SKM-1 (cell line): Measurements from ENCODE around the gene DNAH6.

Experiments
- DNase-seq: peaks from one replicate; lab custom pipeline; 2025; ENCODE audit not compliant: unreplicated experiment; lab: John Stamatoyannopoulos, UW

The DNAH6 gene

GRCh38 chr2:84690225-84690624, 173.9 kb downstream of the DNAH6 start:
- DNase-seq, result no peak

GRCh38 chr2:84694088-84694622, 177.9 kb downstream of the DNAH6 start:
- no peak for DNase-seq

DNA sequence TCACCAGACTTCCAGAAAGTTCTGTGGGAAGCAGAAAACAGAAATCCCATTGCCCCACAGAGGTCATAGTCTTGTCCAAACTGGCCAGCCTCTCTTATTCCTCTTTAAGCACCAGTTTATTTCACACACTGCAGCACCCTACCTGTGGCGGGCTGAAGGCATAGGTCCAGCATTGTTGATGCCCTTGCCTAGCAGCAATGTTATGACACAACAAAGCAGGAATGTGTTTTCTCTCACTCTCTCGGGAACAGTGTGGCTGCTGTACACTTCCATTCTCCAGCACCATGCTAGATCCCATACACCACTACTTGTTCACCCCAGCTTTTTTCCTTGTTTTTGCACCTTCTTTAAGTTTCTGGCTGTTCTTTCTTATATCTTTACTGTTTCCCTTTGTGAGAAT, 181.6 kb downstream of the DNAH6 start:
- no peak for DNase-seq

DNA sequence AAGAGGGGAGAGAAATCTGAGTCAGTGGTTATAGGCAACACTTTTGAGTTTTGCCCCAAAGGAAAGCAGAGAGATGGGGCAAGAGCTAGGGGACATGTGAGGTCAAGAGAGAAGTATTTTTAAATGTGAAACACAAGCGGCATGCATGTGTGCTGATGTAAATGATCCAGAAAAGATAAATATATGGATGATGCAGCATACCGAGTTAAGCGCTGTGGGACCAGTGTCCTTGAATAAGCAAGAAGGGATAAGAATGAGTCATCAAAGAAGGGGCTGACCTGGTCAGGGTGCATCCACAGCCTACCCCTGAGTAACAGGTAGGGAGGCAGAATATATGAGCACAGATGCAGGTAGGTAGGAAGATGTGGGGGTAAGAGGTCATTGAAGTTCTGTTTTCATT, 183.7 kb downstream of the DNAH6 start:
- DNase-seq, result no peak

- no peak for DNase-seq
Measured at GRCh38 chr2:84701880-84702279, 185.6 kb downstream of the DNAH6 start.

- DNase-seq, result no peak
Measured at GRCh38 chr2:84702941-84703340, 186.6 kb downstream of the DNAH6 start.

- no peak for DNase-seq
Measured at GRCh38 chr2:84703831-84704230, 187.5 kb downstream of the DNAH6 start.

DNA sequence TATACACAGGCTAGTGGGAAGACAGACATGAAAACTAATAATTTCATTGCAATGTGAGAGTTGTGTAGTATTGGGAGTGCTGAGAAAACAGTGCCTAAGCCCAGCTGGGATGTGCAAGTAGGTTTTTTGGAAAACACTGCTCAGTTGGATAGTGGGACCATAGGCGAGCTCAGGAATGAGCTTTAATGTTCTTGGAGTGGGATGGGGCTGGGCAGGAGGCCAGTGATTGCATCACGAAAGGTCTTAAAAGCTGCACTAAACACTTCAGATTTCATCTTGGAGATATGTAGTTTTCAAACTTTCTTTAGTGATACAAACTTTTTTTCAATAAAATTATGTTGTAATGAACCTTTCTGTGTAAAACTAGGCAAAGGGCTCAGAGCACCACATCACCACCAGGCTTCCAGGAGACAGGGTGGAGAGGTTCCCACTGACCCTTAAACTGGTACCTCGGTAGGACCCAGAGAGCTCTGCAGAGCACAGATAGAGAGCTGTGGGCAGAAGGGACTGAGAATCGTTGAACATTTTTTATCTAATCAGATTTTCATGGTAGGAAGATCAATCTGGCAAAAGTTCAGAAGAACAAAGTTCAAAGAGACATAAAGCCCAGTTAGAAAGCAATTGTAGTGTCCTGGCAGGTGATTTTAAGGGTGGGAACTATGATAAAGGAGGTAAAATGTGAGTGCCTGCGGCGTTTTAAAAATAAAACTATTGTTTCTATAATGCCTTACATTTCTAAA, 188.4 kb downstream of the DNAH6 start:
- DNase-seq, result no peak

GRCh38 chr2:84705858-84706257, 189.6 kb downstream of the DNAH6 start:
- DNase-seq, result no peak

- DNase-seq, result no peak
Measured at GRCh38 chr2:84708442-84708841, 192.1 kb downstream of the DNAH6 start.

DNA sequence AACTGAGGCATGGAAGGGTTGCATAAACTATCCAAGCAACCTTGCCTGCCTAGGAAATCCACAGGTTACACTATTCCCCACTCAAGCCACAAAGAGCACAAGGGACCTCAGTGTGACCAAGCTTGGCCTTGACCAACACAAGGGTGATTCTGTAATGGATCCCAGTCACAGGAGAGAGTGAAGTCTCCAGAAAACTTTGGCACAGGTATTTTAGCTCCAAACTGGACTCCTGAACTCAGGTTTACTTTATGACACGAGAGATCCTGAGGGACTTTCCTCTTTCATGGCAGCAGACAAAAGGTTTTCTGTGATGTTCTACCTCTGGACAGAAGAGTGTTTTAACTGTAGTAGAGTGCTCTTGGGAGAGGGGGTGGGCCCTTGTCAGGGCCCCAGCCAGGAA, 195.4 kb downstream of the DNAH6 start:
- DNase-seq, result no peak

GRCh38 chr2:84713441-84713840, 197.1 kb downstream of the DNAH6 start:
- DNase-seq, result no peak

DNA sequence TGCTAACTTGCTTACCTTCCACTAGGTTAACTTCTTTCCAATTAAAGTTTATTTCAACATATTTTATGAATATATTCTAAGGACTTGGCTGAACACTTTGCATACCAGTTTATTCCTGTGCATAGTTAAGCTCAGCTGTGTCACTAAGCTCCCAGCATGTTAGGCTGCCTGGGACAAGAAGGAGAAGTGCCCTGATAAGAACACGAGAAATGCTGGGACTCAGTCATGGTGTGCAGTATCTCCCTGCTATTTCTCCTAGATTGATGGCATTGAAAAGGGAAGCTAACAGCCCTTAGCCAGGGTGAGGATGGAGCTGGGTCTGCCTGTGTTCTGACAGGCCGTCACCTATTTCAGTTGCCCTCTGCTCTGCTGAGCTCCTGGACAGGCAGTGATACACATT, 200.3 kb downstream of the DNAH6 start:
- DNase-seq, result no peak

GRCh38 chr2:84717302-84717701, 201.0 kb downstream of the DNAH6 start:
- no peak for DNase-seq

GRCh38 chr2:84719434-84719833, 203.1 kb downstream of the DNAH6 start:
- DNase-seq, result no peak

- DNase-seq, result no peak
Measured at GRCh38 chr2:84723831-84724230, 207.5 kb downstream of the DNAH6 start.

GRCh38 chr2:84725717-84726116, 209.4 kb downstream of the DNAH6 start:
- no peak for DNase-seq

- no peak for DNase-seq
Measured at GRCh38 chr2:84727315-84727714, 211.0 kb downstream of the DNAH6 start.

DNA sequence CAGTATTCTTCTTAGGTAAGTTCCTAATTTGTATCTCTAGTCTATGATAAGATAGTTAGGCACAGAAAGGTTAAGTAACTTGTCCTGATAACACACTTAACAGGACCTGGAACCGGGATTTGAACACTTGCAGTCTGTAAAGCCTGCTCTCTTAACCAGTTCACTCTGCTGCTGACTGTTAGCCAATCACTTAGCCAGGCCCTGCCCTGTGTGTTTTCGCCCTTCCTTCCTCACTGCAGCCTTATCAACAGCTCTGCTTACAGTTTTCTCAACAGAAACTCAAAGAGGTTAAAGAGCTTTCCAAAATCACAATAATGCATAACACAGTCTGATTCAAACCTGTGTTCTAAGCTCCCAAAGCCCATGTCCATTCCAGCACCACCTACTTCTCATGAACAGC, 212.9 kb downstream of the DNAH6 start:
- DNase-seq, result no peak

DNA sequence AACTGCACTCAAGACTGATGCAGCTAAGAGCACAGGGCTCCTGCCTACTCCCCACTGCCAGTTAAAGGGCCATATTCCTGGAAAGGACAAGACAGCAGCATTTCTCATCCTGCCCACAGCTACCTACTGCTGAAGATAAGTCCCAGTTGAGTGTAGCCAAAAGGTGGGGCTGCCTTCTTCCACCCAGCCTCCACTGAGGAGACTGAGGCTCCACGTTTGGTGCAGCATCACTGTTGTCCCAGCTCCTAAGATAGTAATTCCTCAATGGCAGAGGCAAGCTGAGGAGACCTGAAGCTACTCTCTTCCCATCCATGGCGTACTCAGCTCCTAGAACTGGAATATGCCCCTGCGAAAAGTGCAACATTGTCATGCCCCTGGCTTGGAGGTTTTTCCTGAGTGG, 214.9 kb downstream of the DNAH6 start:
- DNase-seq, result no peak

DNA sequence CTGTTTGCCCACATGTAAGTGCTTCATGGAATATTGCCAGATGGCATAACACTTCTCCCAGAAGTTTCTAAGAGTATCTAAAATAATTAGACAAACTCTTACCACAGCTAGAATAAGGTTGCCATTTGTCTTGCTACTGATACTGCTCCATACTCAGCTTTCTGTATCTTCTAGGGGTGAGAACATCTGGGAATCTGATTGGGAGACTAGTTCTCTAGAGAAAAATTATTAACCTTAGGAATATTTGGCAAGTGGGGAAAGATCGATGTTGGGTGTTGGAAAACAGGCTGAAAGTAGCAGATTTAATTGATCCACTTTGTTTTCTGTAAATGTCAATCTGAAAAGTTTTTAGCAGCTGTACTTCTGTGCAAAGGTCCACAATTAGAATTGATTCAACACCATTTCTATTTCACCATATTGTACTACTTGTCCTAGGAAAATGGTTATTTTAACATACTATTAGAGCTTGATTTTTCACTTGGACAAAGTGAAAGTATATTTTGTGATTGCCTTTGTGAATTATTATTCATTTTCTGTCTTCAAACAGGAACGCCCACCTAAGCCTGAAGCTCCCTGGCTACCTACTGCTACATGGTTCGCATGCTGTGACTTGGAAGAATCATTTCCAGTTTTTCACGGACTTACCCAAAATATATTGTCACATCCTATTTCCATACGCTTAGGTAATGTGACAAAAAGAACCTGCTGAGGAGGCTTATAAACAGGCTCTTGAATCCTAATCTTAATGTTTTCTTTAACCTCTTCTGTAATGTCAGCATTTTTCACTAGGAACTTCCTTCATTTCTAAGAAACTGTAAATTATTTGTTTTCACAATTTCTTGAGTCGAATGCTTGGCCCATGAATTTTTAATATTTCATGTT, 216.8 kb downstream of the DNAH6 start:
- DNase-seq, result no peak

DNA sequence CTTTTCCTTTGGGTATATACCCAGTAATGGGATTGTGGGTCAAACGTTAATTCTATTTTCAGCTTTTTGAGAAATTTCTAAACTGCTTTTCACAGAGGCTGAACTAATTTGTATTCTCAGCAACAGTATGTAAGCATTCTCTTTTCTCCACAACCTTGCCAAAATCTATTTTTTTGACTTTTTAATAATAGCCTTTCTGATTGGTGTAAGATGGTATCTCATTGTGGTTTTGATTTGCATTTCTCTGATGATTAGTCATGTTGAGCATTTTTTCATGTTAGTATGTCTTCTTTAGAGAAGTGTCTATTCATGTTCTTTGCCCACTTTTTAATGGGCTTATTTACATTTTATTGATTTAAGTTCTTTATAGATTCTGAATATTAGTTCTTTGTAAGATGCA, 219.1 kb downstream of the DNAH6 start:
- DNase-seq, result no peak
